KMS-11 (cell line): Measurements from ENCODE around the gene OR2V2.

ENCODE experiments used
- H2AFZ ChIP-seq: fragments of 200-600 bp; sonication (generic); 2 replicates; pipeline ENCODE4 v1.6.1; 2016; ENCODE audit warnings: antibody characterized with exemption, mixed run types, low read depth
- H3K27ac ChIP-seq: fragments of 200-600 bp; sonication (generic); 2 replicates; pipeline ENCODE4 v1.6.1; 2016; ENCODE audit warnings: mild to moderate bottlenecking, mixed run types
- H3K27me3 ChIP-seq: fragments of 200-600 bp; sonication (generic); 2 replicates; pipeline ENCODE4 v1.6.1; 2017; ENCODE audit warnings: mild to moderate bottlenecking, low read depth, mixed run types, moderate library complexity; ENCODE audit not compliant: insufficient read depth
- H3K36me3 ChIP-seq: fragments of 200-600 bp; sonication (generic); 2 replicates; pipeline ENCODE4 v1.6.1; 2017; ENCODE audit warnings: mild to moderate bottlenecking, mixed run types; ENCODE audit not compliant: insufficient read depth
- H3K4me1 ChIP-seq: fragments of 200-600 bp; sonication (generic); 2 replicates; pipeline ENCODE4 v1.6.1; 2016; ENCODE audit warnings: mild to moderate bottlenecking, low read depth, mixed run types; ENCODE audit not compliant: poor library complexity, severe bottlenecking
- H3K4me2 ChIP-seq: fragments of 200-600 bp; sonication (generic); 2 replicates; pipeline ENCODE4 v1.7.0; 2016; ENCODE audit warnings: mild to moderate bottlenecking, mixed run types
- H3K4me3 ChIP-seq: fragments of 200-600 bp; sonication (generic); IDR thresholded peaks from 2 replicates; pipeline ENCODE4 v1.6.1; 2017; ENCODE audit warnings: low read depth, low read length, mixed read lengths; ENCODE audit not compliant: insufficient read depth
- H3K79me2 ChIP-seq: fragments of 200-600 bp; sonication (generic); 2 replicates; pipeline ENCODE4 v1.6.1; 2016; ENCODE audit warnings: low read depth, mixed run types; ENCODE audit not compliant: insufficient read depth
- H3K9ac ChIP-seq: fragments of 200-600 bp; sonication (generic); 2 replicates; pipeline ENCODE4 v1.6.1; 2016; ENCODE audit warnings: mild to moderate bottlenecking, mixed run types
- H4K20me1 ChIP-seq: fragments of 200-600 bp; sonication (generic); 2 replicates; pipeline ENCODE4 v1.6.1; 2016; ENCODE audit warnings: mild to moderate bottlenecking, mixed run types; ENCODE audit not compliant: insufficient read depth
- CTCF ChIP-seq: fragments of 200-600 bp; sonication (generic); conservative IDR thresholded peaks from 2 replicates; pipeline ENCODE4 v1.6.1; 2017; ENCODE audit warnings: low read depth, mild to moderate bottlenecking, antibody characterized with exemption, low read length, moderate library complexity, mixed read lengths

OR2V2 gene

GRCh38 chr5:181124526-181124925 is 22.9 kb upstream of the OR2V2 start:
- Histone ChIP-seq H3K4me3 (no peak overlapping the region), H3K4me1 (no peaks in the 10 kb centered on the region), H3K9ac (no peak overlapping the region), H2AFZ (no peak overlapping the region), H3K27ac (no peak overlapping the region), H3K27me3 (no peaks in the 10 kb centered on the region), H3K4me2 (no peak overlapping the region), H3K79me2 (no peaks in the 10 kb centered on the region), H4K20me1 (no peaks in the 10 kb centered on the region), H3K36me3 (no peaks in the 10 kb centered on the region)
- no peak for TF ChIP-seq CTCF

GRCh38 chr5:181126841-181127240 is 20.5 kb upstream of the OR2V2 start:
- no peak for TF ChIP-seq CTCF

GRCh38 chr5:181127456-181127855 is 19.9 kb upstream of the OR2V2 start:
- TF ChIP-seq CTCF: no peak
- H2AFZ ChIP-seq: no peak overlapping the region
- H3K9ac ChIP-seq: no peak overlapping the region
- H3K4me2 ChIP-seq: no peak overlapping the region
- no peaks in the 10 kb centered on the region for H3K27me3 ChIP-seq
- H3K4me1 ChIP-seq: no peaks in the 10 kb centered on the region
- no peaks in the 10 kb centered on the region for H3K79me2 ChIP-seq
- no peaks in the 10 kb centered on the region for H3K36me3 ChIP-seq
- no peak overlapping the region for H3K27ac ChIP-seq
- no peak overlapping the region for H3K4me3 ChIP-seq
- H4K20me1 ChIP-seq: no peaks in the 10 kb centered on the region

More at GRCh38 chr5:181126841-181127240, 20.5 kb upstream of the OR2V2 start:
- Histone ChIP-seq H3K27ac (no peak overlapping the region), H3K79me2 (no peaks in the 10 kb centered on the region), H3K4me2 (no peak overlapping the region), H4K20me1 (no peaks in the 10 kb centered on the region), H2AFZ (no peak overlapping the region), H3K36me3 (no peaks in the 10 kb centered on the region), H3K27me3 (no peaks in the 10 kb centered on the region), H3K4me1 (no peaks in the 10 kb centered on the region), H3K4me3 (no peak overlapping the region), H3K9ac (no peak overlapping the region)

- H3K27ac ChIP-seq: no peak overlapping the region
- H3K4me2 ChIP-seq: no peak overlapping the region
- H4K20me1 ChIP-seq: no peaks in the 10 kb centered on the region
- no peaks in the 10 kb centered on the region for H3K27me3 ChIP-seq
- no peaks in the 10 kb centered on the region for H3K36me3 ChIP-seq
- TF ChIP-seq CTCF: no peak
- H3K79me2 ChIP-seq: no peaks in the 10 kb centered on the region
- no peak overlapping the region for H3K4me3 ChIP-seq
- peaks cover 2% of the 10 kb centered on the region for H3K4me1 ChIP-seq
- H3K9ac ChIP-seq: no peak overlapping the region
- no peak overlapping the region for H2AFZ ChIP-seq
Measured at GRCh38 chr5:181127907-181128626, 19.3 kb upstream of the OR2V2 start.
